CD4-positive, alpha-beta T cell treated with Interleukin-1 beta for 1 hour (primary cell): ENCODE measurements around the gene BTRC.
"Not testable (repeated sequence)": the region's sequence is repeated elsewhere in the genome, so short reads cannot be mapped to it uniquely, and the experiment has no call there.

Experiments used
- DNase-seq, 2 donors: peaks; one replicate each; pipeline ENCODE4 v3.0.0-alpha.2; 2020 to 2022

The BTRC gene

DNA sequence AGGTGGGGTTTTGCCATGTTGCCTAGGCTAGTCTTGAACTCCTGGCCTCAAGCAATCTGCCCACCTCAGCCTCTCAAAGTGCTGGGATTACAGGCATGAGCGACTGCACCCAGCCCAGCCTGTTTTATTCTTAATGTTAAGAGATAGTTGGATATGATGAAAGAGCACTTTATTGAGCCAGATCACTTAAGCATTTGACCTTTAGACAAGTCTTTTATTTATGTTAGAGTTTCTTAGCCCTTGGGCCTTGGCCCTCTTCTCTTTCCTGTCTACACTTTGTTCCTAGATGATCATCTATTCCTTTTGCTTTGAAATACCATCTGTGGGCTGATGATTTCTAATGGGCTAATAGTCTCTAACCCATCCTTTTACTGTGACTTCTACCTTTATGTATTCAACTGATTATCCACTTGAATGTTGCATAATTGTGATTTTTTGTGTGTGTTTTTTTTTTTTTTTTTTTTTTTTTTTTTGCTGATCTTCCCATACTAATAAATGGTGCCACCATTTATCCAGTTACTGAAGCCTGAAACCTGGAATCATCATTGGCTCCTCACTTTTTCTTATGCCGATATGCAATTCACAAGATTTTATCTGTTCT is 34.8 kb downstream of the BTRC start:
- DNase-seq: no peak

DNA sequence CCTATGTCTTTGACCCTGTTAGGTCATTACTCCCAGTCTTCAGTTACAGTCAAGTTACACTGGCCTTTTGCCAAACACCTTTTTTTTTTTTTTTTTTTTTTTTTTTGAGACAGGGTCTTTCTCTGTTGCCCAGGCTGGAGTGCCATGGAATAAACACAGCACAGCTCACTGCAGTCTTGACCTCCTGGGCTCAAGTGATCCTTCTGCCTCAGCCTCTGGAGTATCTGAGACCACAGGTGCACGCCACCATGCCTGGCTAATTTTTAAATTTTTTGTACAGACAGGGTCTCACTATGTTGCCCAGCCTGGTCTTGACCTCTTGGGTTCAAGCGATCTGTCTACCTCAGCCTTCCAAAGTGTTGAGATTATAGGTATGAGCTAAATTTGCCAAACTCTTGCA is 35.6 kb downstream of the BTRC start:
- DNase-seq: not testable (repeated sequence)

DNA sequence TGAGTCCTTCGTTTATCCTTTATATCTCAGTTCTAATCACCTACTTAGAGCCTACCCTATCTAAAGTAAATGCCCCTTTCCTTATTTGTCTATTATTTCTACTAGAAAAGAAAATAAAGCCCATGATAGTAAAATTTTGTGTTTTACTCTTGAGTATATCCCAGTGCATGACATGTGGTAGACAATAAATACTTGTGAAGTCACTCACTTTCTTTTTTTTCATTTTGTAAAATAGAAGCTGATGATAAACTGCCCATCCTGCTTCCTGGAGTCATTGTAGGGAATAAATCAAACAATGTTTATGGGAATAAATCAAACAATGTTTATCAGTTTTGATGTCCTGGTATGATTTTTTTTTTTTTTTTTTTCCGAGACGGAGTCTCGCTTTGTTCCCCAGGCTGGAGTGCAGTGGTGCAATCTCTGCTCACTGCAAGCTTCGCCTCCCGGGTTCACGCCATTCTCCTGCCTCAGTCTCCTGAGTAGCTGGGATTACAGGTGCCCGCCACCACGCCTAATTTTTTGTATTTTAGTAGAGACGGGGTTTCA is 36.1 kb downstream of the BTRC start:
- DNase-seq: no peak

DNA sequence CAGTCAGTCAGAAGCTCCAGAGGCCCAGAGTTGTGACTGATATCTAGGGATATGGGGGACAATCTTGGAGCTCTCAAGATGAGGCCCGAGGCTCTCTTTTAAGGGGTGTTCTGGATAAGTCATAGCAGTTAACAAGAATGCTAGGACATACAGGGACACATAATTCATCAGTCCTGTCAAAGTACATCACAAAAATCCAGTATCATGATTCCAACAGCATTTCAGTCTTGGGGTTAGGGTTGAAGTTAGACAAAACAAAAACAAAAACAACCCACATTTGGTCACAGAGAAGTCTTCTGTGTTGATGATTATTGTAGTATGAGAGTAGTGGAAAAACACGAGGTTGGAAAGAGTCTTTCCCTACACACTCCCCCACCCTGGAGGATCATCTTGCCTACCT is 39.4 kb downstream of the BTRC start:
- DNase-seq: no peak

DNA sequence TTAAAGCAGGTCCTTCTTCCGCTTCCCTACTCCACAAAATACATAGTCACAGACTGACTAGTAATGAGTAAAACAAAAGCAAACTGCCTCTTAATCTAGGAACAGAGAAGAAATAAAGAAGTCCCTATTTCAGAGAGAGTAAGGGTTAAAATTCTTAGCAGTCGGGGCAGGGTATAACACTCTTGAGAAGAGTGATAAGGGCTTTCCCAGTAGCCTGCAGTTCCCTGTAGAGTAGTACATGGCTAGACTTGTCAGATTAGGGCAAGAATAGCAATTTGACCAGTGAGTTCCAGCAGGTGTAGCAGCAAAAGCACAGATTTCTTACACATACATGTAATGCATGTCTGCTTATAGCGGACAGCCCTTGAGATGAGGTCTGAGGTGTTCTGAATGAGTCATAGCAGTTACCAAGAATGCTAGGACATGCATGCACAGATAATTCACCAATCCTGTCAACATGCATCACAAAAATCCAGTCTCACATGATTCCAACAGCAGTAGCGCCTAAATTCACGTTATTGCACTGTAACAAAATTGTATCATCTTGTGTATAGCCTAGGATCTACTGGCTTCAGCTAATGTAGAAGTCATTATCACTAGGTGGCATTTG is 40.7 kb downstream of the BTRC start:
- no peak for DNase-seq

DNA sequence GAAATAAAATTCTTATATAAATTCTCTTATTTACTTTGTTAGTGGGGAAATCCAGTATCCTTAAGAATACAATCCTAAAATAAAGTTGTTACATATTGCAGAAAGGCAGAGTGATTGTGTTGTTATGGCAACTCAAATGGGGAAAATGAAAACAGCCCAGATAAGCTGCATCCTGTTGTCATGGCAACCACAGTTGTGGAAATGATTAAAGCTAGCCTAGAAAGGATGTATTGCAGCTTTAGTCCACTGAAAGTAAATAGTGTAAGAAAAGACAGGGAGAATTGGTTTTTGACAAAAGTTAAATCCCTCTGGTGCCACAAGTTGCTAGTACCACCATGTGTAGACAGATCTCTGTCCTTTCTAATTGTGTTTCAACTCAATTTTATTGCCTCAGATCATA is 43.2 kb downstream of the BTRC start:
- peak; percentile 46 to 75 for DNase-seq

DNA sequence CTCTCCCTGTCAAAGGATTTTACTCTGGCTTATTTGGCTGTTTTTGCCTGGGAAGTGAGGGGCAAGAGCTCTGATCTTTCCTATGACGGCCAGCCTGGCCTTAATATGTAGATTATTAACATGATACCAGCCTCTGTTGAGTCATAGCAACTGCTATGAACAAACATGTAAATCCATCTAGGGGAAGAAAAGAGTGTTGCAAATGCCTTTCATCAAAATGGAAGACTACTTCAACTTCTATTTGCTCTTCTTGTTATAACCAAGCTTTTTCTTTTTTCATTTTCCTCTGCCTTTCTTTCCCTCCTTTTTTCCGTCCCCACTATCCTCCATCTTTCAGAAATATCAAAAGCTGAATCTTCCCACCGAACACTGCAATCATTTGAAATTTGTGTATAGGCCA is 46.6 kb downstream of the BTRC start:
- no peak for DNase-seq

DNA sequence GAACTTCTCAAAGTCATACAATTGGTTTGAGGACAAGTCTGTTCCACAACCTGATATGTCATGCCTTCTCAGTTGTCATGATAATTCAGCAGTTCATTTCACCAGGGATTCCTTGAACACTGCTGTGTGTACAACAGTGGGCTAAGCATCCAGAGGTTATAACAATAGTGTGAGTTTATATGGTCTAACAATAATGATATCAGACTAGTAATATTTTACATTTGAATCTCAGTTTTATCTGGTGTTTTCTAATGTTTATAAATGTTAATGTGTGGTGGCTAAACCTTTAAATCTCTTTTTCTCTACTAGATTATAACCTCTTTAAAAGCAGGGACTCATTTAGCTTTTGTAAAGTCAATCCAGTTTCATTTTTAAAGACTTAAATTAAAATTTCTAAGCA is 48.7 kb downstream of the BTRC start:
- no peak for DNase-seq

DNA sequence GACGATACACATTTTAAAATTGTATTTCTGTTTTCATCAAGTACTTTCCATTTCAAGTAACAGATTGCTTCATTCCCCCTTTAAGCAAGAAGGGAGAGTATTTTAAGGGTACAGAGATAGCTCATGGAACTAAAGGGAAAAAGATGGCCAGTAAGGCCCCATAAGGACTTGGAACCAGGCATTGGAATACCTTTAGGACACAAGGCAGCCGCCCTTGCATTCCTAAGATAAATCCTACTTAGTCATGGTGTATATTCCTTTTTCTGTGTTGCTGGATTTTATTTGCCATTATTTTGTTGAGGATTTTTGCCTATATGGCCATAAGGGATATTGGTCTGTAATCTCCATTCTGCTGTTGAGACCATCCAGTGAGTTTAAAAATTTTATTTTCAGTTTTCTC is 49.2 kb downstream of the BTRC start:
- no peak for DNase-seq

DNA sequence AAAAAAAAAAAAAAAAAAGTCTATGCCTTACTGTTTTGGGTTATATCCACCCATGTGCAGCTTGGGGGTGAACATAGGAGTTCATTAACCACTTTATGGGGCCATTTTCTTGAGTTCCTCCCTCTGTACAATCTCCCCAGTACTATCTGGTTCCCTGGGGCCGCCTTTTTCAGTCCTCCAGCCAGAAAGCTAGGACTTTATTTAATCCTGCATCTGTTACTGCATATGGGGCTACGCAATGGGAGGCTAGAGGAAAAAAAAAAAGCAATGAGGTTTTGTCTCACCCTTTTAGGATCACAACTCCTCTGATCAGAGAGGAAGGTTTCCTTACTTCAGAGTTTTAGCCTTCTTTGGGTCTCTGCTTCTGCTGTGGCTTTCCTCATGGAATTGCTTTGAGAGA is 51.0 kb downstream of the BTRC start:
- DNase-seq: no peak

DNA sequence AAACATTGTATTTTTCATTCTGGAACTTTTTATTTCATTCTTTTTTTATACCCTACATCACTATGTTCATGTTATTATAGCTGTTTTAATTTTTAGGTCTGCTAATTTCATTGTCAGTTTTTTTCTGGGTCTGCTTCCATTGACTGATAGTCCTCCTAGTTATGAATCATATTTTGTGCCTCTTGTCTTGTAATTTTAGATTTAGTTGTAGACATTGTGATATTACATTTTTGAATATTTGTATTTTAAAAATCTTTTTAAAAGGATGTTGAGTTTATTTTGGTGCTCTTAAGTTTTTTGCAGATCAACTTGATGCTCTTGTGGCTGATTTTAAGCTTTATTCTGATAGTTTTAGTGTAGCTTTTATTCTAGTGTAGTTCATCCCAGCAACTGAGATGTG is 57.6 kb downstream of the BTRC start:
- no peak for DNase-seq

DNA sequence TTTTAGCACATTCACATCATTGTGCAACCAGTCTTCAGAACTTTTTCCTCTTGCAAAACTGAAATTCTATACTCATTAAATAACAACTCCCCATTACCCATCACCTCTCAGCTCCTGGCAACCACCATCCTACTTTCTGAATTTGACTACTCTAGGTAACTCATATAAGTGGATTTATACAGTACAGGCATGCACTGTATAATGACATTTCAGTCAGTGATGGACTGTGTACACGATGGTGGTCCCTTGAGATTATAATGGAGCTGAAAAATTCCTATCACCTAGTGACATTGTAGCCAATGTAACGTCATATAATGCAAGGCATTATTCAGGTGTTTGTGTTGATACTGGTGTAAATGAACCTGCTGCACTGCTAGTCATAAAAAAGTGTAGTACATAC is 60.1 kb downstream of the BTRC start:
- no peak for DNase-seq

DNA sequence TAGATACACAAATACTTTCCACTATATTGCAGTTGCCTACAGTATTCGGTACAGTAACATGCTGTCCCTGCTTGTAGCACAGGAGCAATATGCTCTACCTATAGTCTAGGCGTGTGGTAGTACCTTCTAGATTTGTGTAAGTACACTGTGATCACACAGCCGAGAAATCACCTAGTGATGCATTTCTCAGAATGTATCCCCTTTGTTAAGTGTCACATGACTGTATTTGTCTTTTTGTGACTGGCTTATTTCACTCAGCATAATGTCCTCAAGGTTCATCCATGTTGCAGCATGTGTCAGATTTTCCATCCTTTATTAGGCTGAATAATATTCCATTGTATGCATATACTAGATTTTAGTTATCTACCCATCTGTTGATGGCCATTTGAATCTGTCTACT is 61.9 kb downstream of the BTRC start:
- DNase-seq: no peak

DNA sequence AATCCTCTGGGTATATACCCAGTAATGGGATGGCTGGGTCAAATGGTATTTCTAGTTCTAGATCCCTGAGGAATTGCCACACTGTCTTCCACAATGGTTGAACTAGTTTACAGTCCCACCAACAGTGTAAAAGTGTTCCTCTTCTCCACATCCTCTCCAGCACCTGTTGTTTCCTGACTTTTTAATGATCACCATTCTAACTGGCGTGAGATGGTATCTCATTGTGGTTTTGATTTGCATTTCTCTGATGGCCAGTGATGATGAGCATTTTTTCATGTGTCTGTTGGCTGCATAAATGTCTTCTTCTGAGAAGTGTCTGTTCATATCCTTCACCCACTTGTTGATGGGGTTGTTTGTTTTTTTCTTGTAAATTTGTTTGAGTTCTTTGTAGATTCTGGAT is 68.0 kb downstream of the BTRC start:
- DNase-seq: not testable (repeated sequence)

DNA sequence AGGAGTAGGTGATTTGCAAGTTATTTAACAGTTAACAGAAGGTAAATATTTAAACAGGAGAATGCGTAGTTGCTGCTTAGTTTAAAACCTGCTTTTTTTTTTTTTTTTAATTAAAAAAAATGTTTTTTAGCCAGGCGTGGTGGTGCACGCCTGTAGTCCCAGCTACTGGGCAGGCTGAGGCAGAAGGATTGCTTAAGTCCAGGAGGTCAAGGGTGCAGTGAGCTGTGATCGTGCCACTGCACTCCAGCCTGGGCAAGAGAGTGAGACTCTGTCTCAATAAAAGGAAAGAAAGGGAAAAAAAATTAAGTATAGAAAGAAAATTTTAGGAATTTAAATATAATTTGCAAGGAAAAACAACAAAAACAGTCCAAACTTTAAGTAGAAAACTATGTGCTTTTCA is 71.6 kb downstream of the BTRC start:
- DNase-seq: no peak

DNA sequence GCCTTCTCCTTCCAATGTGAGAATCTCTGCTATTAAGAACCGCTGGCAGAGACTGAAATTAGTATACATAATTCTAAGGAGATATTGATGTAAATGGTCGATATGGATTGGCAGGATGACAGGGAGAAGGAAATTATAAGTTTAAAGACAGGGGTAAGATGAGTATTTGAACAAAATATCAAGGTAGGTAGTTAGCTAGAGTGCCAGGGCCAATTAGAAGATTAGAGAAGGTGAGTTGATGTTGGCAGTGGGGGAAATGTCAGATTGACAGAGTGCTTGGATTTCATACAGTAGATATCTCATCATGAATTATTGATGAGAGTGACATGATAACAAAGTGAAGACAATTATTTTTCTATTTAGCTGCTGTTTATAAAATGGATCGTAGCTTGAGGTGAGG is 74.1 kb downstream of the BTRC start:
- no peak for DNase-seq

DNA sequence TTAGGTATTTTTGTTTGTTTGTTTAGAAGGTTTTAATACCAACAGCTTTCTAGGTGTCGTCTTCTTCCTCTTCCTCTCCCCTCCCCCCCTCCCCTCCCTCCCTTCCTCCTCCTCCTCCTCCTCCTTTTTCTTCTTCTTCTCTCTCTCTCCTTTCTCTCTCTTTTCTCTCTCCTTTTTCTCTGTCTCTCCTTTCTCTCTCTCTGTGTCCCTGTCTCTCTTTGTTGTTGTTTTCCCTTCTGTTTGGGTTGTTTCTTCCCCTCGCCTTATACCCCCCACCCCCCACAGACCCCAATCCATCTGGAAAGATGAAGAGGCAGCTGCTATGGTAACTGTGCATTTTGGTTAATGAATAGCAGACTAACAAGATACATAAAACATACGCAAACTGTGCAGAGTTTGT is 75.5 kb downstream of the BTRC start:
- DNase-seq: no peak

DNA sequence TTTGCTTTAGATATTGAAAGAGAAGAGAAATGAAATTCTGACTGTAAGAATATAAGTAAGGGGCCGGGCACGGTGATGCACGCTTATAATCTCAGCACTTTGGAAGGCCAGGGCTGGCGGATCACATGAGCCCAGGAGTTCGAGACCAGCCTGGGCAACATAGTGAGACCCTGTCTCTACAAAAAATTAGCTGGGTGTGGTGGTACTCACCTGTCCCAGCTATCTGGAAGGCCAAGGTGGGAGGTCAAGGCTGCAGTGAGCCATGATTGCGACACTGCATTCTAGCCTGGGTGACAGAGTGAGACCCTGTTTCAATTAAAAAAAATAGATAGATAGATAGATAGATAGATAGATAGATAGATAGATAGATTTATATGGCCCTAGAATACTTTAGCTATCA is 82.3 kb downstream of the BTRC start:
- DNase-seq: no peak

DNA sequence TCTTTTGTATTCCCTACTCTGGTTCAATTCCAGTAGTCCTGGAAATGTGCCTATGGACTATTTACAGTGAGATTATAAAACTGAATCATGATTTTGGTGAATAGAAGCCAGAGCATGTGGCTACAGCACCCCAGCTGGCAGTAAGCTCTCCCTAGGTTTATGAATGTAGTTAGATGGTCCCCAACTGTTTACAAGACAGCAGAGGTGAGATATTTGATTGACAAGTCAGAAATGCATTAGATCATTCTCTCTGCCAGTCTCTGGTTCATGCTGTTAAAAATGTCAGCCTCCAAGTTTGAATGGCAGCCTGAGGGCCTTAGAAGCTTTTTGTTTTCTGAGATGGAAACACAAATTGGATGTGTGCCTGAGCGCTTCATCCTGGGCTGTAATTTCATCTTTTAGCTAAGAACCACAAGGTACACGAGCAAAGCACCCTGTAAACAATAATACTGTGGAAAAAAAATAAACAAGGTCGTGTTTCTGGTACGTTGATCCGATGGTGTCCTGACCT is 85.0 kb downstream of the BTRC start:
- DNase-seq: no peak

DNA sequence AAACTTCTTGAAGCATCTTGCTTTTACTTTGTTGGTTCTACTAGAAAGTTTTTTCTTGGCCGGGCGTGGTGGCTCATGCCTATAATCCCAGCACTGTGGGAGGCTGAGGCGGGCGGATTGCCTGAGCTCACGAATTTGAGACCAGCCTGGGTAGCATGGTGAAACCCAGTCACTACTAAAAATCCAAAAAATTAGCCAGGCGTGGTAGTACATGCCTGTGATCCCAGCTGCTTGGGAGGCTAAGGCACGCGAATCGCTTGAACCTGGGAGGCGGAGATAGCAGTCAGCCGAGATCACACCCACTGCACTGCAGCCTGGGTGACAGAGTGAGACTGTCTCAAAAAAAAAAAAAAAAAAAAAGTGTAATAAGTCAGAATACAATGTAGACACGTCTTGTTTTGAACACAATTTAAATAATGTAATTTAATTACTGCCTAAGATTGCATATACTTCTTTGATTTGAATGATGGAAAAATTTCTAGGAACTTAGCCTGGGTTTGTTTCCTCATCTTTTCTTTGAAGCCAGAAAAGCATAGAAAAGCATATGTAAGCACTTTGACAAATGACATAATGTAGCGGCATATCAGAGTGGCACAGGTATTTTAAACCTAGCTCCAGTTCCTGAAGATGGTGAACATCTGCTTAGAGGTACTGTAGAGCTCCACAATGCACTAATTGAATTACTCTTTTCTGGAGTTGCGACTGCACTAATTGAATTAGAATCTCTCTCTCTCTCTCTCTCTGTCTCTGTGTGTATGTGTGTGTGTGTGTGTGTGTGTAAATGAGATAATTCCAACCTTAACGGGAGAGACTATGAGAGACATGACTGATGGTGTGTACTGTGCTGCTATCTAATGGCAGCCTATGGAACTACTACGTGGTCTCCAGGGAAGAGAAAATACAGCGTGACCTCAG is 87.8 kb downstream of the BTRC start:
- peak; percentile 2 to 36 for DNase-seq

DNA sequence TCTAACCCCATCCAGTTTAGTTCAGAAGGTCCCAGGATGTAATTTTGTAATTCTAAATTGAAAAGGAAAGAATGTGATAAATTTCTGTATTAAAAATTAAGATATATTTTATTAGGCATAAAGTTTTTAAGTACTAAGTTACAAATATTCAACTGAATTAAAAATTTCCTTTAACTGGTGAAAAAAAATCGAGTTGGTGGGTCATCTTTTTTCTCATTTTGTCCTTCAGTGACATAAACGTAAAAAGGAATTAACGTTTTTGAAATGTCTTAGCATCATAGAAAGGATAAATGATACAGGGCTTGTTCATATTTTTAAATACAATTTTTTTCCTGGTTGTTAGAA is 88.5 kb downstream of the BTRC start:
- no peak for DNase-seq

DNA sequence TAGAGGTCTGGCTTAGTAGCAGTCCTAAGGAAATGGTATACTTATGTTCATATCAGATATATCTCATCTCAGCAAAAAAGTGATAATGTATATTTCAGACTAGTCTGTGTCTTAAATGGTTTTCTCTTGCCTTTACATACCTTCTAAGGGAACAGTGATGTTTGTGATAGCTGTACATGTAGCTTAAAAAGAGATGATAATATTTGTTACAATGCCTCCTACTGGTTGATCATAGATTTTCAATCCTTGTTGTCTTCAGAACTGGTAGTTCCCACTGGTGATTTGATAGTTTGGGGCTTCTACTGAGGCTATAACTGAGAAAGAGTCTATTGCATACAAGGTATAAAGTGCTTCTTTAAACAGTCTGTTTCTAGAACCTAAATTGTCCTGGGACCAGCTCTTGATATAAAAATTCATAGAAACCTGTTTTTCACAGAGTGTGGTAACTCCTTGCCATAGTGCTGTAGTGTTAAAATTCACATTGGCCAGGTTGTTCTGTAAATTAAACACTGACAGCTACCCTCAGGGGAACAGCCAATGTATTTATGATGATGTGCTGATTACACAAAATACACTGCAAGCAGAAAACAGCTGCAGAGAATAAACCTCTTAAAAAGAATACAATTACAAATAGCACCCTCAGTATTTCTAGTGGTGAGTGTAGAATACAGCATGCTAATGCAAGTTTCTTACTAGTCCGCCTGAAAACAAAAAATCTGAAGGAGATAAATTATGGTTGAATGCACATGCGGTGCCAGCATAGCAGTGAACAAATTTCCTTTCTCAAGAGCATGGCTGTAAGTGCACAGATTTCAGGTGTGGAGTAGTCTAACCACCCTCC is 90.3 kb downstream of the BTRC start:
- DNase-seq: no peak

DNA sequence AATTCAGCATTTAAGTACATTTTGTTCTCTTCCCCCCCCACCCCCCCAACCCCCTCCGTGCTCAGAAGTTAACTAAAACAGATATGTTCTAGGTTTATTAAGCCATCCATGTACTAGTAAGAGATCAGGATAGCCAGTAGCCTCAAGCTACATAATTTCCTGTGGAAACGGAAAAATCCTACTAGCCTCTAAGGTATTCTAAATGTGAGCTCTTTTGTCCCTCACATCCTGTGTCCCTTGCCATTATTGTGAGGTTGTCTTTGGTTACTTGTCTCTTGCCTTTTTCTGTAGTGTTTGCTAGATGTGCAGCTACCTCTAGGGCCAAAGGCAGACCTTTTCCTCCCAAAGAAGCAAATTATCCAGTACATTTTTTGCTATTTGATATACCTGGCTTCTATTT is 92.1 kb downstream of the BTRC start:
- DNase-seq: no peak
